ENCODE data around the gene MOB2.

Gene MOB2

DNA sequence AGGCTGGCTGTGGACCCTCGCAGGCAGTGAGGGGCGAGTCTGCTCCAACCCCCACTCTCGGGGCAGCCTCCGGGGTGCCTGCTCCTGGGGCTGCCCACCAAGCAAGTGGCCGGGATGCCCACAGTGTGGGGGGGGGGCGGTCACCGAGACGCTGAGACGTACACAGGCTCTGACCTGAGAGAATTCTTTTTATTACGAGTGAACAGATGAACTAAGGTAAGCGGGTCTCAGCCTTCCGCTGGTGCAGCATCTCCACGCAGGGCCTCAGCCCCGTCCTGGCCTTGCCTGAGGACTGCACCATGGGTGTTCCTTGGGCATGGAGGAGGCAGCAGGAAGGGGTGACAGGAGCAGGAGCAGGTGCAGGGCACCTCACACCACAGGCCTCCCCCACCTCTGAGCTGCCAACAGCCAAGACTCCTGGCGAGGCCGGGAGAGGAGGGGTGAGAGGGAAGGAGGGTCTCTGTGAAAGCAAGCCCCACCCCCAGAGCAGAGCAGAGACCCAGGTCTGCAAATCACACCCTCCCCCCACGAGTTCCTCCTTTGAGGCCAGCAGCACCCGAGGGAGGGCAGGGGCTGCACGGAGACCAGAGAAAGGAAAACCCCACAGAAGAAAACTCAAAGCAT lies 17.2 kb downstream of the MOB2 start:
- no peak overlapping the region for H3K4me3 ChIP-seq (ENCODE audit: low read depth, low read length)
- TF ChIP-seq, protein P1, sequence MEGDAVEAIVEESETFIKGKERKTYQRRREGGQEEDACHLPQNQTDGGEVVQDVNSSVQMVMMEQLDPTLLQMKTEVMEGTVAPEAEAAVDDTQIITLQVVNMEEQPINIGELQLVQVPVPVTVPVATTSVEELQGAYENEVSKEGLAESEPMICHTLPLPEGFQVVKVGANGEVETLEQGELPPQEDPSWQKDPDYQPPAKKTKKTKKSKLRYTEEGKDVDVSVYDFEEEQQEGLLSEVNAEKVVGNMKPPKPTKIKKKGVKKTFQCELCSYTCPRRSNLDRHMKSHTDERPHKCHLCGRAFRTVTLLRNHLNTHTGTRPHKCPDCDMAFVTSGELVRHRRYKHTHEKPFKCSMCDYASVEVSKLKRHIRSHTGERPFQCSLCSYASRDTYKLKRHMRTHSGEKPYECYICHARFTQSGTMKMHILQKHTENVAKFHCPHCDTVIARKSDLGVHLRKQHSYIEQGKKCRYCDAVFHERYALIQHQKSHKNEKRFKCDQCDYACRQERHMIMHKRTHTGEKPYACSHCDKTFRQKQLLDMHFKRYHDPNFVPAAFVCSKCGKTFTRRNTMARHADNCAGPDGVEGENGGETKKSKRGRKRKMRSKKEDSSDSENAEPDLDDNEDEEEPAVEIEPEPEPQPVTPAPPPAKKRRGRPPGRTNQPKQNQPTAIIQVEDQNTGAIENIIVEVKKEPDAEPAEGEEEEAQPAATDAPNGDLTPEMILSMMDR (IDR thresholded peaks at IDR 0.05; ENCODE audit: borderline replicate concordance, insufficient read depth, low read depth, low read length), result no peak

- TF ChIP-seq, protein P1 (IDR thresholded peaks at IDR 0.05; ENCODE audit: borderline replicate concordance, insufficient read depth, low read depth, low read length), result no peak
- H3K4me3 ChIP-seq (ENCODE audit: low read depth, low read length), result no peak overlapping the region
Observed at GRCh38 chr11:1468473-1469066, 18.0 kb downstream of the MOB2 start.

DNA sequence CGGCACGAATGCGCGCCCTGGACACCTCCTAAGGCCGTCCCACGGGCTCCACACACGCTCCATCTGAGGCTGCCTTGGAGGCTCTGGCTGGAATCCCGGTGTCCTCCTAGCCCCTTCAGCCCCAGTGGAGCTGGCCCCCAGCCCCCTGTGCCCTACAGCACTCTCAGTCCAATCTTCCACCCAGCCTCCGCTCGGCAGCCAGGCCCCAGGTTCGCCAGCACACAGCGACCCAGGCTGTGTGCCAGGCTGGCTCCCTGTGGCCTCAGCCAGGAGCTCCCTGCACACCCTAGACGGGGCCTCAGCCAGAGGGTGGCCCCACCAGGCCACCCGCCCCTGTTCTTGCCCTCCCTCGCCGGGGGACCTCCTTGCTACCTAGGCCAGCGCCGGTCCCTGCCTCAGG lies 18.6 kb downstream of the MOB2 start:
- no peak overlapping the region for H3K4me3 ChIP-seq (ENCODE audit: low read depth, low read length)
- TF ChIP-seq, protein P1 (IDR thresholded peaks at IDR 0.05; ENCODE audit: borderline replicate concordance, insufficient read depth, low read depth, low read length), result no peak

DNA sequence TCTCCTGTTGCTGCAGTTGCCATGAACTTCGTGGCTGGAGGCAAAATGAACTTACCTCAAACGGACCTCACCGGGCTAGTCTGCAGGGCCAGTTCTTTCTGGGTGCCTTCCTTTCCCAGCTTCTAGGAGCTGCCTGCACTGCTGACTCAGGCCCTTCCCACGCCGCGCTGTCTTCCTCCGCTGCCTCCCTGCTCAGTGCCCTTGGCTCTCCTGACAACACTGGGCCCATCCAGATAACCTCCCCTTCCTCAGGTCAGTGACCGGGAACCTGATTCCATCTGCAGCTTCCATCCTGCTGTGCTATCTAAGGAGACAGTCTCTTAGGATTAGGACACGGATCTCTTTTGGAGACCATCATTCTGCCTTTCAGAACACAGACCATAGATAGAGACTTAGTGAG lies 19.3 kb downstream of the MOB2 start:
- H3K4me3 ChIP-seq (ENCODE audit: low read depth, low read length), result no peak overlapping the region
- TF ChIP-seq, protein P1 (IDR thresholded peaks at IDR 0.05; ENCODE audit: borderline replicate concordance, insufficient read depth, low read depth, low read length), result no peak

GRCh38 chr11:1466784-1467183 lies 19.8 kb downstream of the MOB2 start:
- TF ChIP-seq, protein P1 (IDR thresholded peaks at IDR 0.05; ENCODE audit: borderline replicate concordance, insufficient read depth, low read depth, low read length), result no peak
- H3K4me3 ChIP-seq (ENCODE audit: low read depth, low read length), result no peak overlapping the region

DNA sequence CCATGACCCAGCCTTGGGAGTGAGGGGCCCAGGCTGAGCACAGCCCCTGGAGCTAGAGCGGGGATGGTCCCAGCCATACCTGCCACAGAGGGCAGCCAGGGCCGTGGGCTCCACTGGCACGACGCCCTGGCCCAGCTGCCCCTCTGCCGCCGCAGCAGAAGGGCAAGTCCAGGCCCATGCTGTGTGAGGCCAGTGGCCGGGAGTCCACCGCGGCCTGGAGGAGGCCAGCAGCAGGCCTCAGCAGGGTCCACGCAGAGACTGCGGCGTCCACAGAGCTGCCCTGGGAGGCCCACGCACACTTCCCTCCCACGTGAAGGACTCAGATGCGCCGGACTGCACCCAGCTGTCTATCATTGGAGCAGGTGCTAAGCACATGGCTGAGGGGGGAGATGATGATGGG lies 23.5 kb downstream of the MOB2 start:
- no peak overlapping the region for H3K4me3 ChIP-seq (ENCODE audit: low read depth, low read length)
- TF ChIP-seq, protein P1 (IDR thresholded peaks at IDR 0.05; ENCODE audit: borderline replicate concordance, insufficient read depth, low read depth, low read length), result no peak

DNA sequence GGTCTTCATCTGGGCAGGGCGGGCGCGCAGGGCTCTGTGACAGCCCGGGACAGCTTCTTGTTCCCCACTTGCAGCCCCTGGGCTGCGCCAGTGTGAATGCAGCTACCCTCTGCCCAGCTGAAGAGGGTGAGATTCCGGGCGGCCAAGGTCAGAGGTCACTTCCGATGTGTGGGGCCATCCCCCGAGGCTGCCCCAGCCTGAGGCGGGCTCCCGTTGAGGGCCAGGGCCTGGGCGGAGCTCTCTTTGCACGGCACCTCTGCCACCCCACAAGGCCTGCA lies 23.9 kb downstream of the MOB2 start:
- H3K4me3 ChIP-seq (ENCODE audit: low read depth, low read length), result no peak overlapping the region
- TF ChIP-seq, protein P1 (IDR thresholded peaks at IDR 0.05; ENCODE audit: borderline replicate concordance, insufficient read depth, low read depth, low read length), result no peak

Data from GM12875 (cell line).